Embryonic facial prominence (tissue), 1 donor: Measurements from ENCODE around the gene METAP1D.
A peak's percentile ranks its signal among the peaks of the same experiment; 100 is the strongest.
"Not testable (repeated sequence)": the region's sequence is repeated elsewhere in the genome, so short reads cannot be mapped to it uniquely, and the experiment has no call there.

ENCODE experiments used
- DNase-seq: peaks from one replicate; pipeline ENCODE4 v3.0.0-alpha.2; 2016; ENCODE audit errors: extremely low spot score

The METAP1D gene

GRCh38 chr2:172048508-172049503, 49.1 kb downstream of the METAP1D start:
- DNase-seq, result no peak

GRCh38 chr2:172049567-172050120, 49.9 kb downstream of the METAP1D start:
- no peak for DNase-seq

- peak; percentile 28 for DNase-seq
Measured at GRCh38 chr2:172050479-172051125, 50.8 kb downstream of the METAP1D start.

- no peak for DNase-seq
Measured at GRCh38 chr2:172052000-172052983, 52.5 kb downstream of the METAP1D start.

GRCh38 chr2:172053486-172053885, 53.7 kb downstream of the METAP1D start:
- DNase-seq, result no peak

- no peak for DNase-seq
Measured at GRCh38 chr2:172056293-172056692, 56.5 kb downstream of the METAP1D start.

GRCh38 chr2:172058660-172059059, 58.9 kb downstream of the METAP1D start:
- no peak for DNase-seq

- not testable (repeated sequence) for DNase-seq
Measured at GRCh38 chr2:172060118-172060517, 60.4 kb downstream of the METAP1D start.

GRCh38 chr2:172062402-172063004, 62.8 kb downstream of the METAP1D start:
- DNase-seq, result no peak

GRCh38 chr2:172063446-172063845, 63.7 kb downstream of the METAP1D start:
- no peak for DNase-seq

- DNase-seq, result no peak
Measured at GRCh38 chr2:172065111-172065510, 65.4 kb downstream of the METAP1D start.

GRCh38 chr2:172066394-172066886, 66.7 kb downstream of the METAP1D start:
- DNase-seq, result no peak

- DNase-seq, result not testable (repeated sequence)
Measured at GRCh38 chr2:172067905-172068304, 68.2 kb downstream of the METAP1D start.

GRCh38 chr2:172070936-172071335, 71.2 kb downstream of the METAP1D start:
- no peak for DNase-seq

- DNase-seq, result no peak
Measured at GRCh38 chr2:172072303-172072702, 72.5 kb downstream of the METAP1D start.

GRCh38 chr2:172072706-172073105, 73.0 kb downstream of the METAP1D start:
- no peak for DNase-seq

GRCh38 chr2:172073518-172073917, 73.8 kb downstream of the METAP1D start:
- DNase-seq, result no peak

GRCh38 chr2:172074254-172074653, 74.5 kb downstream of the METAP1D start:
- DNase-seq, result no peak

GRCh38 chr2:172079416-172079815, 79.7 kb downstream of the METAP1D start:
- no peak for DNase-seq

GRCh38 chr2:172079838-172080640, 80.3 kb downstream of the METAP1D start:
- no peak for DNase-seq
